HG03108 (cell line): ENCODE data around the gene RILPL2.
"Not testable (repeated sequence)": the region's sequence is repeated elsewhere in the genome, so short reads cannot be mapped to it uniquely, and the experiment has no call there.

Experiments used
- ATAC-seq: cut with Tn5 transposase; IDR thresholded peaks from one replicate; pipeline ENCODE4 v1.9.1; 2021; ENCODE audit warnings: moderate library complexity; ENCODE audit not compliant: unreplicated experiment

The RILPL2 gene

GRCh38 chr12:123407269-123407668 is 29.2 kb downstream of the RILPL2 start:
- not testable (repeated sequence) for ATAC-seq

GRCh38 chr12:123404581-123404980 is 31.9 kb downstream of the RILPL2 start:
- no peak for ATAC-seq

- ATAC-seq = no peak
Measured at GRCh38 chr12:123401753-123402683, 34.5 kb downstream of the RILPL2 start.

- ATAC-seq = no peak
Measured at GRCh38 chr12:123399255-123399617, 37.2 kb downstream of the RILPL2 start.

GRCh38 chr12:123398550-123399254 is 37.8 kb downstream of the RILPL2 start:
- no peak for ATAC-seq

DNA sequence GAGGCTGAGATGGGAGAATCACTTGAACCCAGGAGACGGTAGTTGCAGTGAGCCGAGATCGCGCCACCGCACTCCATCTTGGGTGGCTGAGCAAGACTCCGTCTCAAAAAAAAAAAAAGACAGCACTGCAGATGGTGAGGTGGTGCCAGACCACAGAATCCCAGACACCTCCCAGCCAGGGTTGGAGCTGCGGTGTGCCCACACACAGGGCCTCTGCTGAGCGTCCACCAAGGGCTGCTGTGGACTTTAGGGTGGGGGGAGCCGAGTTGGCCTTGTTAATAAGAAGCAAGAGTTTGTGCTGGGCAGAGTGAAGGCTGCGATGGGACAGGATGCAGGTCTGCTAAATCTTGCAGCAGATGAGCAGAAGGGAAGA is 38.3 kb downstream of the RILPL2 start:
- no peak for ATAC-seq

DNA sequence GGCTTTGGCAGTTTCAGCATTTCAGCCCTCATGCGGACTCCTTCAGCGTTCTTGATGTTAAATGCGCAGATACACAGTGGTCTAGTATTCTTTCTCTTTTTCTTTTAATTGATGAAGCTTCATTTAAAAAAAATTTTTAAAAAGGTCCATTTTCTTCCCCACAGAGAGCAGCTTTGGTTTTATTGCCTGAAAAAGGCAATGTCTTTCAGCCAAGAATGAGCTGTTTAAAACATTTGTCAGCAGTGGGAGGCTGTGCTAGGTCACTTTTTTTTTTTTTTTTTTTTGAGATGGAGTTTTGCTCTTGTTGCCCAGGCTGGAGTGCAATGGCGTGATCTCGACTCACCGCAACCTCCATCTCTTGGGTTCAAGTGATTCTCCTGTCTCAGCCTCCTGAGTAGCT is 39.1 kb downstream of the RILPL2 start:
- ATAC-seq = no peak

DNA sequence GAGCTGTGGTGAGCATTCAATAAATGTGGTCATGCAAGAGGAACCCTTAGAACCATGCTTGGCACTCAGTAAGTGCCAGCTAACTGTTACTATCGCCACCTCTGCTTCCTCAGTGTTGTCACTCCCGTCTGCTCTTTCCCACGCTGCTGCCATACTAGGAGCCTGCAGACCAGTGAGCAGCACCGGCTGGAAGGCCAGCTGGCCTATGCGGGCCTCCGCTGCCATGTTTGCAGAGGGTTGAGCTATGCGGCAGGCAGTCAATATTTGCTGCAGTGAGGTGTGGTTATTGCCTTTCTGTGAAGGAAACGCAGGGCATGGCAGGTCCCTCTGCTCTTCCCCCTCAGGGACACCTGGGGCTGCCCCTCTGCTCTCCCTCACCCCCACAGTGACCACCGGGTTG is 39.5 kb downstream of the RILPL2 start:
- ATAC-seq = no peak

DNA sequence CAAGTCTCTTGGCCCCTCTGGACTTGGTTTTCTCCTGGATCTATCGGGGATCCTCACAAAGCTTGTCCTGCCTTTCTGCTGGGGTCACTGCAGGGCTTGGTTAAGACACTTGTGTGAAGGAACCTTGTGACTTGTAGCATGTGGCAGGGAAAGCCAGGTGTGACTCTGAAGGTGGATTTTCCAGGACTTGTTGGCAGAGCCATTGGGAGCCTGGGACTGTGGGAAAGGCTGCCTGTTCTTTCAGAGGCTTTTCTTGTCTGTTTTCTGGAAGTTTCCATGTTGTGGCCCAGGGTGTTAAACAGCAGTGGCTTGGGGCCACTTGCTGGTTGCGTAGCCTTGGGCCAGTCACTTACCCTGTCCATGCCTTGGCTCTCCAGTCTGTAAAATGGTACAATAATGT is 39.9 kb downstream of the RILPL2 start:
- ATAC-seq = no peak

DNA sequence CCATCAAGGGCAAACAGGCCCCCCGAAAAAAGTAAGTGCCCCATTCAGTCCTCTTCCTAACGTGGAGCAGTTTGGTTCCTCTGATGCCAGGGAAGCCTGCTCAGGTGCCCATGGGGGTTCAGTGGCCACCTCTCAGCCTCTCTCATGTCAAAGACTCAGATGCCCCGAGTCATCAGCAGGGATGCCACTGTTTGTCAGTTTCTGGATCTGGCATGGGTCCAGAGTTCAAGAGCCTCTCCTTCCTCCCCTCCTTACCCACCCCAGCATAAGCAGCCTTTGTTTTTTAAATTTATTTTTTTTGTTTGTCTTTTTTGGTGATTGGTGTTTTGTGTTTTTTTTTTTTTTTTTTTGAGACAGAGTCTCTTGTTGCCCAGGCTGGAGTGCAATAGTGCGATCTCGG is 41.2 kb downstream of the RILPL2 start:
- ATAC-seq = no peak

DNA sequence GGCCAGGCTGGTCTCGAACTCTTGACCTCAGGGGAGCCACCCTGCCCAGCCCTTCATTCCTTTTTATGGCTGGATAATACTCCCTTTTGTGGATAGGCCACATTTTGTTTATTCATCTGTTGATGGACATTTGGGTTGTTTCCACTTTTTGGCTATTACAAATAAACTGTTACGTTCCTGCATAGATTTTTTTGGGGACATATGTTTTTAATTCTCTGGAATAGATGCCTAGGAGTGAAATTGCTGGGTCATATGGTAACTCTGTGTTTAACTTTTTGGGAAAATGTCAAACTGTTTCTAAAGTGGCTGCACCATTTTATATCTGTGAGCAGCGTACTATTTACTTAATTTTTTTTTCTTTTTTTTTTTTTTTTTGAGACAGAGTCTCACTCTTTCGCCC is 42.7 kb downstream of the RILPL2 start:
- ATAC-seq = no peak

DNA sequence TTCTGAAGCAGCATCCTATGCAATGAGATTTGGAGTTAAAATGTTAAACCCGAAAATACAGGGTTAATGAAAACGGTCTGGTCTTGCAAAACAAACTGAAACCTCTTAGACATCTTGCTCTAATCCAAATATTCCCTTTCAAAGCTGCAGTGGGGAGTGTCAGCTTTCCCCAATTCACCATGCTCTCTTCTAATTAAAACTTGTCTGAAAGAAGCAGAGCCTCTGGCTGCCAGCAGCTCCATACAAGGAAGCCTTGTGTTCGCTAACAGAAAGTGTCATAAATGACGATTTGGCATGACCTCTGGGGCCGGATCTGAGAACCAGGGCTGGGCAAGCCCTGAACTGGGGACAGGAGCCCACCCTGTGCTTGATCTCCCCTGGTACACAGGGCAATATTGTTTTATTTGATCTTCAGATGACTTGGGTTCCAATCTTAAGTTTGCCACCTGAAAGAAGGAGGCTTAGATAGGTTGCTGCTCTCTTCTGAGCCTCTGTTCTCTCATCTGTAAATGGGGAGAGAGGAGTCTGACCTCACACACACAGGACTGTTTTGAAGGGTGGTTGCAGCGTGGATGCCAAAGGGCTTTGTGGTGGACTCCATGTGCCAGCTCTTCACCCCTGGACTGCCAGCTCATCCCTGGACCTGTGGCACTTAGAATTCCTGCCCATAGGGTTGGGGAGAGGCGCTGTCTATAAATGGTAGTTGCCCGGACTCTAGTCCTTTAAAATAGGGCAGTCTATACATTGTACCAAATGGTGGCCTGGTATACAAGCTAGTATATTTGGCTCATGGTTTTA is 44.7 kb downstream of the RILPL2 start:
- ATAC-seq = no peak

DNA sequence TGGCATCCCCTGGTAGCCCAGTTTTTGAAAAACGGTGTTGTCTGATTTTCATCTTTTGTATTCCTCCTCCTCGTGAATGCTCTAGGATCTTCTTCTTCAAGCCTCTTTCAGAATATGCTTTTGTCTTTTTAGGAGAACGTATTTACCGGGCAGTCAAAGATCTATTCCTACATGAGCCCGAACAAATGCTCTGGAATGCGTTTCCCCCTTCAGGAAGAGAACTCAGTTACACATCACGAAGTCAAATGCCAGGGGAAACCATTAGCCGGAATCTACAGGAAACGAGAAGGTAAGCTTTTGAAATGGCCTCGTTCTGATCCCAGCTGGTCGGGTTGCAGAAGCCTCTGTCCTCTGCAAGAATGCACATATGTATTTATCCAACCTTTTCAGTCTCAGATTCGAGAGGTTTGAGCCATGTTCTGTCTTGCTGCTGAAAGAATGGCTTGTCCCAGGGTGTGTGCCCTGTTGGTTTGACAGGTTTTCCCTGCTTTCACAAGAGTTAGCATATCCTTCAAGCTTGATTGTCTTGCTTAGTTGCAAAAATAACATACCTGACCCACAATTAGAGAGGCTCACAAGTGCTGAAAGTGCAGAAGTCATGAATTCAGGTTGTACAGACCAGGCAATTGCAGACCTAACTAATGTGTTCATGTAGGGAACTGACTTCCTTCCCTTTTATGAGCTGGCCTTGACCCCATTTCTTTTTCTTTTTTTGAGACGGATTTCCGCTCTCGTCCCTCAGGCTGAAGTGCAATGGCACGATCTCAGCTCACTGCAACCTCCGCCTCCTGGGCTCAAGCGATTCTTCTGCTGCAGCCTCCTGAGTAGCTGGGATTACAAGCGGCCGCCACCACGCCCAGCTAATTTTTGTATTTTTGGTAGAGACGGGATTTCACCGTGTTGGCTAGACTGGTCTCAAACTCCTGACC is 45.7 kb downstream of the RILPL2 start:
- no peak for ATAC-seq

DNA sequence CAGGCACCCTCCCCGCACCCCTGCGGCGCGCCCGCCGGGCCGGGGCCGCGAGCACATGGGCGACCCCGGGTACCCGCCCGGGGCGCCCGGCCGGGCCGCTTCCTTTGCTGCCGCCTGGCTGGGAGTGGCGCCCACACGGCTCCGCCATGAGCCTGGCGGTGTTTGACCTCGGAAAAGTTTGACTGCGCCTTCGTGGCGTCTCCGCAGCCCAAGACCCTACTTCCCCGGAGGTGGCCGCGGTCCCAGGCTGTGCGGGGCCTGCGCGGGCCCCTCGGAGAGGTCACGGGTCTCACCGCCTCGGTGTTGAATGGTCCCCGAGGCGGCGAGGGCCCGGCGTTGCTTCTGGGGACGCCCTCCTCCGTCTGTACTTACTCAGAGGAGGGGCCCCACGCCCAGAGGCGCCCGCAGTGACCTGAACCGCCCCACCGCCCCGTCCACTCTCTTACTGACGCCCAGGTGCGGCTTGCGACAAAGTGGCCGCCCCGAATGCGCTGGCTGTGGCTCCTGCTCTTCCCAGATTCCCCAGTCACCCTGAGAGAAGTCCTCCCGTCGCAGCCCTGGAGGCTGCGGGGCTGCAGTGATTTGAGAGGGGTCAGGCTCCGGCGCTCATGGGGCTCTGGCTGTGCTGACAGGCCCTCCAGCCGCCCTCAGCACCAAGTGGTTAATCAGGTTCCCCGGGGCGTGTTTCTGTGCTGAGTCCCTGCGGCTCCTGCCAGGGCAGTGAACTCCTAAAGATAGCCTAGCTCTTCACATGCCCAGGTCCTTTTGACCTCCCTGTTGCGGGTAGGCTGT is 46.7 kb downstream of the RILPL2 start:
- peak; percentile 20 for ATAC-seq

DNA sequence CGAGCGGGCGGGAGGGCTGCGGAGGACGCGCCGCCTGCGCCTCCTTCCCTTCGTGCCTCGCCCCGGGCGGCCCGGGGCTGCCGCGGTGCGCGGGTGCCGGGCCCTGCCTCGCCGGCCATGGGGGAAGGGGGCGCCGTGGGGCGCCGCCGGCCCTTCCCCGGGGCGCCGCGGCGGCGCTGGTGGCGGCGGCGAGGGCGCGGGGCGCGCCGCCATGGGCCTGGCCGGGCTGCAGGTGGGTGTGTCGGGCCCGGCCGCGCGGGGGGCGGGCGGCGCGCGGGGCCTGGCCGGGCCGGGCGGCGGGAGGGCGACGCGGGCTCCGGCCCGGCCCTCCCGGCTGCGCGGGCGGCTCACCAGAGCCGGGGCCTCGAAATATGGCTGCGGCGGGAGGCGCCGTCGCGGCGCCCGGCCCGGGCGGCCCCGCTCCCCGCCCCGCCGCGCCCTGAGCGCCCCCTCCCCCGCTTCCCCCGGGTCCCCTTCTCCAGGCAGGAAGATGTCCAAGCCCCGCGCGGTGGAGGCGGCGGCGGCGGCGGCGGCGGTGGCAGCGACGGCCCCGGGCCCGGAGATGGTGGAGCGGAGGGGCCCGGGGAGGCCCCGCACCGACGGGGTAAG is 47.4 kb downstream of the RILPL2 start:
- peak; percentile 15 for ATAC-seq

DNA sequence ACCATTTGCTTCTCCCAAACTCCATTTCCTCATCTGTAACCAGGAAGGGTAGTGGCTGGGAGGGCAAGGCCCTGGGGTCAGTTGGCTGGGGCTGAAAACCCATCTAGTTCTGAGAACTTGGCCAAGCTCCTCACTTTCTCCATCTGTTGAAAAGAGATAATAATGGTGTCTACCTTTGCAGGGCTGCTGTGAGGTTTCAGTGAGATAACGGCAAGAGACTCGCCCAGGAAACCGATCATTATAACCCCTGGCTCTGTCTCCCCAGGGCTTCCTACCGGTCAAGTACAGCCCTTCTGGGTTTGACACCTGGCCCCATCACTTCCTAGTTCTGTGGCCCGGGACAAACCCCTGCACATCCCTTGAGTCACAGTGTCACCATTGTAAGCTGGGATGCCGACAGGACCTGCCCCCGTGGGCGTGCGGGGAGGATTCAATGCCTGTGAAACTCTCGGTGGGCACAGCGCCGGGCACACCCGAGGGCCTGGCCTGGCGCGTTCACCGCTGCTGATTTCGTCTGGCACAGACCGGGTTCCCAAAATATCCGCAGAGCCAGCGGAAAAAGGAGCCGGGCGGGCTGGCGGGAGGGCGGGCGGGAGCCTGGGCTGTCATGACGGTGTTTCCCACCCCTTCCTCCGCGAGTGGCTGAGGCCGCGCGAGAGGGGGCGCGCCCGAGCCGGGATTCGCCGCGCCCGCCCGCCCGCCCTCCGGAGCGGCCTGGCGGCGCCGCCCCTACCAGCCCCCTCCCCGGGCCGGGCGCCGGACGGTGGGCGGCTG is 48.1 kb downstream of the RILPL2 start:
- peak; percentile 39 for ATAC-seq

- ATAC-seq = no peak
Measured at GRCh38 chr12:123387508-123388176, 48.8 kb downstream of the RILPL2 start.

DNA sequence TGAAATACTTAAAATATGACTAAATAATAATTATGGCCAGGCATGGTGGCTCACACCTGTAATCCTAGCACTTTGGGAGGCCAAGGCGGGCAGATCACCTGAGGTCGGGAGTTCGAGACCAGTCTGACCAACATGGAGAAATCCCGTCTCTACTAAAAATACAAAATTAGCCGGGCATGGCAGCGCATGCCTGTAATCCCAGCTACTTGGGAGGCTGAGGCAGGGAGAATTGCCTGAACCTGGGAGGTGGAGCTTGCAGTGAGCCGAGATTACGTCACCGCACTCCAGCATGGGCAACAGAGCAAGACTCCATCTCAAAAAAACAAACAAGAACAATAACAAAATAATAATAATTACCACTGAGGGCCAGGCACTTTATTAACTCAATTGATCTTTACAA is 50.9 kb downstream of the RILPL2 start:
- not testable (repeated sequence) for ATAC-seq
